GM18861 (cell line): ENCODE results near the gene HP1BP3.
A peak's percentile ranks its signal among the peaks of the same experiment; 100 is the strongest.

ENCODE experiments used
- ATAC-seq: cut with Tn5 transposase; IDR thresholded peaks from one replicate; pipeline ENCODE4 v1.9.1; 2021; ENCODE audit not compliant: unreplicated experiment

The HP1BP3 gene

GRCh38 chr1:20770314-20771087 lies 16.6 kb downstream of the HP1BP3 start:
- no peak for ATAC-seq

- no peak for ATAC-seq
Measured at GRCh38 chr1:20767271-20767670, 19.8 kb downstream of the HP1BP3 start.

- no peak for ATAC-seq
Measured at GRCh38 chr1:20763417-20763816, 23.7 kb downstream of the HP1BP3 start.

GRCh38 chr1:20760322-20760721 lies 26.8 kb downstream of the HP1BP3 start:
- ATAC-seq: no peak

GRCh38 chr1:20753589-20753988 lies 33.5 kb downstream of the HP1BP3 start:
- no peak for ATAC-seq

- ATAC-seq: no peak
Measured at GRCh38 chr1:20751462-20751990, 35.6 kb downstream of the HP1BP3 start.

GRCh38 chr1:20742671-20743070 lies 44.4 kb downstream of the HP1BP3 start:
- no peak for ATAC-seq

GRCh38 chr1:20740781-20741180 lies 46.3 kb downstream of the HP1BP3 start:
- no peak for ATAC-seq

GRCh38 chr1:20739225-20739624 lies 47.9 kb downstream of the HP1BP3 start:
- no peak for ATAC-seq

- no peak for ATAC-seq
Measured at GRCh38 chr1:20735581-20736111, 51.5 kb downstream of the HP1BP3 start.

- no peak for ATAC-seq
Measured at GRCh38 chr1:20733360-20733975, 53.6 kb downstream of the HP1BP3 start.

- ATAC-seq: peak; percentile 50
Measured at GRCh38 chr1:20732588-20733359, 54.3 kb downstream of the HP1BP3 start, which contains the start of gene SH2D5. TSS of gene SH2D5 (minus strand) at chr1:20732703. CDS start at chr1:20728044, 4,659 bp downstream.

- ATAC-seq: no peak
Measured at GRCh38 chr1:20732071-20732587, 55.0 kb downstream of the HP1BP3 start.

GRCh38 chr1:20731057-20731991 lies 55.8 kb downstream of the HP1BP3 start:
- no peak for ATAC-seq

GRCh38 chr1:20730690-20731056 lies 56.4 kb downstream of the HP1BP3 start:
- no peak for ATAC-seq

- no peak for ATAC-seq
Measured at GRCh38 chr1:20729990-20730689, 57.0 kb downstream of the HP1BP3 start.

GRCh38 chr1:20729155-20729931 lies 57.8 kb downstream of the HP1BP3 start:
- no peak for ATAC-seq

- ATAC-seq: no peak
Measured at GRCh38 chr1:20728371-20729154, 58.5 kb downstream of the HP1BP3 start.
